WTC11 (cell line): ENCODE results near the gene LACC1. TPM values are rescaled to one million over a fixed set of nuclear protein-coding genes. Genes with fewer than 3 reads are reported as not detected.

Experiments used
- ATAC-seq: fragments of 200-7000 bp; cut with Tn5 transposase; 2 replicates; pipeline ENCODE4 v1.10.0; 2021; ENCODE audit warnings: mild to moderate bottlenecking, moderate library complexity
- CTCF ChIA-PET: fragments of 300-600 bp; sonication (Branson Sonifier 250); formaldehyde crosslinking; loops from one replicate; lab custom pipeline; 2021; ENCODE audit warnings: antibody characterized with exemption; lab: Charles Lee
- POLR2A ChIA-PET: fragments of 350-600 bp; sonication (Branson Sonifier 250); formaldehyde crosslinking; loops from one replicate; lab custom pipeline; 2021; ENCODE audit warnings: antibody characterized with exemption; lab: Charles Lee
- DNase-seq: peaks from one replicate; pipeline ENCODE4 v3.0.0; 2021; ENCODE audit warnings: low spot score
- H3K27ac Mint-ChIP-seq: 2 replicates; pipeline ENCODE4 v1.8.0; 2021; ENCODE audit warnings: mixed read lengths
- H3K27me3 Mint-ChIP-seq: 2 replicates; pipeline ENCODE4 v1.8.0; 2021; ENCODE audit warnings: low read depth, mild to moderate bottlenecking, moderate library complexity, mixed read lengths
- H3K36me3 Mint-ChIP-seq: 2 replicates; pipeline ENCODE4 v1.8.0; 2021; ENCODE audit warnings: mixed read lengths
- H3K4me1 Mint-ChIP-seq: 2 replicates; pipeline ENCODE4 v1.8.0; 2022; ENCODE audit warnings: mixed read lengths
- H3K4me3 Mint-ChIP-seq: 2 replicates; pipeline ENCODE4 v1.8.0; 2021; ENCODE audit warnings: mild to moderate bottlenecking, moderate library complexity, mixed read lengths
- H3K9me3 Mint-ChIP-seq: 2 replicates; pipeline ENCODE4 v1.8.0; 2021; ENCODE audit warnings: mixed read lengths
- ATF1 ChIP-seq: sonication (generic); formaldehyde crosslinking; IDR thresholded peaks from 2 replicates; pipeline ENCODE4 v1.8.1; 2023; ENCODE audit warnings: mild to moderate bottlenecking, moderate library complexity, missing genetic modification reagents
- ATF2 ChIP-seq: sonication (generic); formaldehyde crosslinking; IDR thresholded peaks from 2 replicates; pipeline ENCODE4 v1.8.1; 2022; ENCODE audit warnings: low read depth, missing genetic modification reagents, borderline replicate concordance
- CREB1 ChIP-seq: sonication (generic); formaldehyde crosslinking; IDR thresholded peaks from 2 replicates; pipeline ENCODE4 v1.8.0; 2023; ENCODE audit warnings: mild to moderate bottlenecking, missing genetic modification reagents
- E2F1 ChIP-seq: sonication (generic); formaldehyde crosslinking; IDR thresholded peaks from 2 replicates; pipeline ENCODE4 v1.8.0; 2022; ENCODE audit warnings: mild to moderate bottlenecking, missing genetic modification reagents
- EMX1 ChIP-seq: fragments of 250-450 bp; sonication (Bioruptor Pico); IDR thresholded peaks from 2 replicates; pipeline ENCODE4 v1.8.0; 2021; ENCODE audit warnings: mild to moderate bottlenecking
- HMGA2 ChIP-seq: fragments of 250-450 bp; sonication (Bioruptor Pico); IDR thresholded peaks from 2 replicates; pipeline ENCODE4 v1.4.0; 2021; ENCODE audit warnings: mild to moderate bottlenecking, moderate library complexity
- IRF2 ChIP-seq: sonication (generic); formaldehyde crosslinking; IDR thresholded peaks from 2 replicates; pipeline ENCODE4 v1.8.0; 2022; ENCODE audit warnings: low read depth, missing genetic modification reagents, borderline replicate concordance
- JAZF1 ChIP-seq: fragments of 250-450 bp; sonication (Bioruptor Pico); IDR thresholded peaks from 2 replicates; pipeline ENCODE4 v1.9.0; 2021; ENCODE audit warnings: moderate library complexity, mild to moderate bottlenecking, inconsistent platforms
- JUN ChIP-seq: sonication (generic); formaldehyde crosslinking; IDR thresholded peaks from 2 replicates; pipeline ENCODE4 v1.8.0; 2023; ENCODE audit warnings: mild to moderate bottlenecking, missing genetic modification reagents
- KAT7 ChIP-seq: sonication (generic); formaldehyde crosslinking; IDR thresholded peaks from 2 replicates; pipeline ENCODE4 v1.8.1; 2023; ENCODE audit warnings: missing genetic modification reagents, mild to moderate bottlenecking, borderline replicate concordance
- MAX ChIP-seq: sonication (generic); formaldehyde crosslinking; IDR thresholded peaks from 2 replicates; pipeline ENCODE4 v1.8.0; 2022; ENCODE audit warnings: mild to moderate bottlenecking, missing genetic modification reagents
- NFE2L1 ChIP-seq: sonication (generic); formaldehyde crosslinking; IDR thresholded peaks from 2 replicates; pipeline ENCODE4 v1.8.1; 2023; ENCODE audit warnings: missing genetic modification reagents
- NR1H2 ChIP-seq: sonication (generic); formaldehyde crosslinking; IDR thresholded peaks from 2 replicates; pipeline ENCODE4 v1.9.0; 2021; ENCODE audit warnings: mild to moderate bottlenecking, moderate library complexity, missing genetic modification reagents
- NR2C2 ChIP-seq: sonication (generic); formaldehyde crosslinking; IDR thresholded peaks from 2 replicates; pipeline ENCODE4 v1.8.0; 2022; ENCODE audit warnings: mild to moderate bottlenecking, missing genetic modification reagents
- USF1 ChIP-seq: sonication (generic); formaldehyde crosslinking; IDR thresholded peaks from 2 replicates; pipeline ENCODE4 v1.8.0; 2022; ENCODE audit warnings: mild to moderate bottlenecking, missing genetic modification reagents
- ZBTB43 ChIP-seq: sonication (generic); formaldehyde crosslinking; IDR thresholded peaks from 2 replicates; pipeline ENCODE4 v1.8.1; 2023; ENCODE audit warnings: mild to moderate bottlenecking, missing genetic modification reagents
- ZNF396 ChIP-seq: fragments of 250-450 bp; sonication (Bioruptor Pico); IDR thresholded peaks from 2 replicates; pipeline ENCODE4 v1.8.0; 2021; ENCODE audit warnings: mild to moderate bottlenecking, moderate library complexity, borderline replicate concordance
- total RNA-seq: library from RNA; stranded (reverse); gene quantifications from 3 replicates; pipeline ENCODE4 v1.2.3, GENCODE V29; 2021
- TF ChIP-seq, protein P1 (sequence below): fragments of 250-450 bp; sonication (Bioruptor Pico); IDR thresholded peaks from 2 replicates; pipeline ENCODE4 v2.1.2; 2022; ENCODE audit warnings: mild to moderate bottlenecking, moderate library complexity
- TF ChIP-seq, protein P2 (sequence below): fragments of 250-450 bp; sonication (Bioruptor Pico); IDR thresholded peaks from 2 replicates; pipeline ENCODE4 v1.9.0; 2021; ENCODE audit warnings: moderate library complexity, mild to moderate bottlenecking, inconsistent platforms, borderline replicate concordance
- TF ChIP-seq, protein P3 (sequence below): sonication (generic); formaldehyde crosslinking; IDR thresholded peaks from 2 replicates; pipeline ENCODE4 v1.8.0; 2023; ENCODE audit warnings: missing genetic modification reagents, mild to moderate bottlenecking, borderline replicate concordance

LACC1 gene
- total RNA-seq, 1 experiment from 2014 or later: 5.5 TPM

GRCh38 chr13:43916828-43917227 lies 37.1 kb downstream of the LACC1 start (continued):
- TF ChIP-seq KAT7 (CRISPR knock-in tag) (no peak), NR2C2 (CRISPR knock-in tag) (no peak), USF1 (no peak), CREB1 (CRISPR knock-in tag) (no peak), NR1H2 (CRISPR knock-in tag) (no peak), ZNF396 (CRISPR knock-in tag) (no peak), E2F1 (CRISPR knock-in tag) (no peak), IRF2 (no peak), NFE2L1 (CRISPR knock-in tag) (no peak), JUN (CRISPR knock-in tag) (no peak), ATF1 (no peak)
- TF ChIP-seq, protein P1, sequence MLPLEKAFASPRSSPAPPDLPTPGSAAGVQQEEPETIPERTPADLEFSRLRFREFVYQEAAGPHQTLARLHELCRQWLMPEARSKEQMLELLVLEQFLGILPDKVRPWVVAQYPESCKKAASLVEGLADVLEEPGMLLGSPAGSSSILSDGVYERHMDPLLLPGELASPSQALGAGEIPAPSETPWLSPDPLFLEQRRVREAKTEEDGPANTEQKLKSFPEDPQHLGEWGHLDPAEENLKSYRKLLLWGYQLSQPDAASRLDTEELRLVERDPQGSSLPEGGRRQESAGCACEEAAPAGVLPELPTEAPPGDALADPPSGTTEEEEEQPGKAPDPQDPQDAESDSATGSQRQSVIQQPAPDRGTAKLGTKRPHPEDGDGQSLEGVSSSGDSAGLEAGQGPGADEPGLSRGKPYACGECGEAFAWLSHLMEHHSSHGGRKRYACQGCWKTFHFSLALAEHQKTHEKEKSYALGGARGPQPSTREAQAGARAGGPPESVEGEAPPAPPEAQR: no peak

DNA sequence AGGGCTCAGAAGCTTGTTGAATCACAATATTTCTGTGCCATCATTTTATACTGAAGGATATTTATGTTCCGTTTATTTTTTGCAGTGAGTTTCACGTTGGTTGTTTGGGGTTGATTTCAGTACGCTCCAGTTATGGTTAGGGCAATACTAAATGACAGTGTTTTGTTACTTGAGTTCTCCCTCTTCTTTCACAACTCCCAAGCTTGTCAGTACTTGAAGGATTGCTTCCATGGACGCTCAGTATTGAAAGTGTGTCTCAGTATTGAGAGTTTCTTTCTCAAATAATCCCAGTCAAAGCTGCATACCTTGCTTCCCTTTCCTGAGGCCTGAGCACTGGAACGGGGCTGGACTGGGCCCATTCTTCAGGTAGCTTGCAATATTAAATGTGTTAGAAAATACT lies 38.9 kb downstream of the LACC1 start:
- Mint-ChIP-seq H3K9me3 (no peaks in the 10 kb centered on the region), H3K4me3 (no peak overlapping the region), H3K36me3 (no peaks in the 10 kb centered on the region), H3K4me1 (no peaks in the 10 kb centered on the region), H3K27ac (no peak overlapping the region), H3K27me3 (no peaks in the 10 kb centered on the region)
- TF ChIP-seq ZBTB43 (CRISPR knock-in tag): no peak
- ChIA-PET CTCF (interaction anchor here (1.1 kb wide), 1 partner anchor 10 kb away, joined by 3 read pairs; no protein-coding TSS in a partner anchor), POLR2A (no interaction called here)
- ATAC-seq (no peak), DNase-seq (no peak)

GRCh38 chr13:43920965-43921674 lies 41.4 kb downstream of the LACC1 start:
- POLR2A ChIA-PET: no interaction called here
- H3K27ac Mint-ChIP-seq: no peak overlapping the region
- CTCF ChIA-PET: no interaction called here
- TF ChIP-seq, protein P2, sequence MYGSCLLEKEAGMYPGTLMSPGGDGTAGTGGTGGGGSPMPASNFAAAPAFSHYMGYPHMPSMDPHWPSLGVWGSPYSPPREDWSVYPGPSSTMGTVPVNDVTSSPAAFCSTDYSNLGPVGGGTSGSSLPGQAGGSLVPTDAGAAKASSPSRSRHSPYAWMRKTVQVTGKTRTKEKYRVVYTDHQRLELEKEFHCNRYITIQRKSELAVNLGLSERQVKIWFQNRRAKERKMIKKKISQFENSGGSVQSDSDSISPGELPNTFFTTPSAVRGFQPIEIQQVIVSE: no peak
- TF ChIP-seq HMGA2: no peak
- no peak for TF ChIP-seq E2F1 (CRISPR knock-in tag)
- TF ChIP-seq EMX1: no peak
- TF ChIP-seq NR1H2 (CRISPR knock-in tag): no peak
- TF ChIP-seq, protein P3, sequence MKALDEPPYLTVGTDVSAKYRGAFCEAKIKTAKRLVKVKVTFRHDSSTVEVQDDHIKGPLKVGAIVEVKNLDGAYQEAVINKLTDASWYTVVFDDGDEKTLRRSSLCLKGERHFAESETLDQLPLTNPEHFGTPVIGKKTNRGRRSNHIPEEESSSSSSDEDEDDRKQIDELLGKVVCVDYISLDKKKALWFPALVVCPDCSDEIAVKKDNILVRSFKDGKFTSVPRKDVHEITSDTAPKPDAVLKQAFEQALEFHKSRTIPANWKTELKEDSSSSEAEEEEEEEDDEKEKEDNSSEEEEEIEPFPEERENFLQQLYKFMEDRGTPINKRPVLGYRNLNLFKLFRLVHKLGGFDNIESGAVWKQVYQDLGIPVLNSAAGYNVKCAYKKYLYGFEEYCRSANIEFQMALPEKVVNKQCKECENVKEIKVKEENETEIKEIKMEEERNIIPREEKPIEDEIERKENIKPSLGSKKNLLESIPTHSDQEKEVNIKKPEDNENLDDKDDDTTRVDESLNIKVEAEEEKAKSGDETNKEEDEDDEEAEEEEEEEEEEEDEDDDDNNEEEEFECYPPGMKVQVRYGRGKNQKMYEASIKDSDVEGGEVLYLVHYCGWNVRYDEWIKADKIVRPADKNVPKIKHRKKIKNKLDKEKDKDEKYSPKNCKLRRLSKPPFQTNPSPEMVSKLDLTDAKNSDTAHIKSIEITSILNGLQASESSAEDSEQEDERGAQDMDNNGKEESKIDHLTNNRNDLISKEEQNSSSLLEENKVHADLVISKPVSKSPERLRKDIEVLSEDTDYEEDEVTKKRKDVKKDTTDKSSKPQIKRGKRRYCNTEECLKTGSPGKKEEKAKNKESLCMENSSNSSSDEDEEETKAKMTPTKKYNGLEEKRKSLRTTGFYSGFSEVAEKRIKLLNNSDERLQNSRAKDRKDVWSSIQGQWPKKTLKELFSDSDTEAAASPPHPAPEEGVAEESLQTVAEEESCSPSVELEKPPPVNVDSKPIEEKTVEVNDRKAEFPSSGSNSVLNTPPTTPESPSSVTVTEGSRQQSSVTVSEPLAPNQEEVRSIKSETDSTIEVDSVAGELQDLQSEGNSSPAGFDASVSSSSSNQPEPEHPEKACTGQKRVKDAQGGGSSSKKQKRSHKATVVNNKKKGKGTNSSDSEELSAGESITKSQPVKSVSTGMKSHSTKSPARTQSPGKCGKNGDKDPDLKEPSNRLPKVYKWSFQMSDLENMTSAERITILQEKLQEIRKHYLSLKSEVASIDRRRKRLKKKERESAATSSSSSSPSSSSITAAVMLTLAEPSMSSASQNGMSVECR (CRISPR knock-in tag): no peak
- TF ChIP-seq CREB1 (CRISPR knock-in tag): no peak
- no peak for TF ChIP-seq MAX (CRISPR knock-in tag)
- no peak for TF ChIP-seq ATF2 (CRISPR knock-in tag)
- TF ChIP-seq JAZF1 (CRISPR knock-in tag): no peak

More at GRCh38 chr13:43920965-43921674, 41.4 kb downstream of the LACC1 start:
- H3K27me3 Mint-ChIP-seq: no peaks in the 10 kb centered on the region
- no peak for ATAC-seq
- no peaks in the 10 kb centered on the region for H3K4me1 Mint-ChIP-seq
- DNase-seq: no peak
- no peaks in the 10 kb centered on the region for H3K9me3 Mint-ChIP-seq
- H3K4me3 Mint-ChIP-seq: no peak overlapping the region
- no peaks in the 10 kb centered on the region for H3K36me3 Mint-ChIP-seq
